Omental fat pad (tissue), 4 donors: ENCODE data around the gene ALDH1A1. TPM values are rescaled to one million over a fixed set of nuclear protein-coding genes. Genes with fewer than 3 reads are reported as not detected.
"Not testable (repeated sequence)": the region's sequence is repeated elsewhere in the genome, so short reads cannot be mapped to it uniquely, and the experiment has no call there.

Experiments
- ATAC-seq: fragments of 150-250 bp; one replicate; pipeline ENCODE4 v1.9.1; 2016; ENCODE audit warnings: mild to moderate bottlenecking, moderate library complexity; ENCODE audit not compliant: low FRiP score
- DNase-seq: peaks from one replicate; pipeline ENCODE4 v3.0.0-alpha.2; 2019; ENCODE audit warnings: low spot score
- CTCF ChIP-seq, 3 donors: fragments of 450-650 bp; IDR thresholded peaks; one replicate each; pipeline ENCODE4 v1.5.1; 2016 to 2017; ENCODE audit warnings: antibody characterized with exemption in 3 of 3, mild to moderate bottlenecking in 3 of 3, moderate library complexity in 2 of 3
- total RNA-seq, 4 donors: library from RNA; depleted of rRNA; stranded (reverse); fragments of >200 nt; gene quantifications; one replicate each; pipeline ENCODE4 v1.1.0, GENCODE V29; 2016

ALDH1A1 gene
- total RNA-seq, 4 donors from 2014 or later = 119 to 151 (median 138) TPM

- TF ChIP-seq CTCF (IDR thresholded peaks at IDR 0.05) = no peak
Measured at GRCh38 chr9:72946821-72947220, 6.0 kb downstream of the ALDH1A1 start.

GRCh38 chr9:72946318-72946717 lies 6.5 kb downstream of the ALDH1A1 start:
- ATAC-seq (no peak), DNase-seq (no peak)
- TF ChIP-seq CTCF (IDR thresholded peaks at IDR 0.05) = no peak

More at GRCh38 chr9:72946821-72947220, 6.0 kb downstream of the ALDH1A1 start:
- no peak for DNase-seq
- no peak for ATAC-seq

GRCh38 chr9:72945391-72945790 lies 7.5 kb downstream of the ALDH1A1 start:
- no peak for ATAC-seq
- no peak for TF ChIP-seq CTCF (IDR thresholded peaks at IDR 0.05)

GRCh38 chr9:72943844-72944462 lies 8.9 kb downstream of the ALDH1A1 start:
- ATAC-seq = no peak
- no peak for TF ChIP-seq CTCF (IDR thresholded peaks at IDR 0.05)
- no peak for DNase-seq

More at GRCh38 chr9:72945391-72945790, 7.5 kb downstream of the ALDH1A1 start:
- DNase-seq = no peak

GRCh38 chr9:72942451-72942850 lies 10.4 kb downstream of the ALDH1A1 start:
- no peak for DNase-seq
- ATAC-seq = no peak

GRCh38 chr9:72939581-72939980 lies 13.3 kb downstream of the ALDH1A1 start:
- not testable (repeated sequence) for DNase-seq, ATAC-seq

More at GRCh38 chr9:72942451-72942850, 10.4 kb downstream of the ALDH1A1 start:
- no peak for TF ChIP-seq CTCF (IDR thresholded peaks at IDR 0.05)

GRCh38 chr9:72937545-72937944 lies 15.3 kb downstream of the ALDH1A1 start:
- ATAC-seq = no peak
- no peak for TF ChIP-seq CTCF (IDR thresholded peaks at IDR 0.05)
- DNase-seq = no peak
